Measurements from ENCODE around the gene ARF5. TPM values are rescaled to one million over a fixed set of nuclear protein-coding genes. Genes with fewer than 3 reads are reported as not detected.

ARF5 gene
- total and polyA plus RNA-seq, 2 of the 8 experiments (the other 6 are each of a cell fraction or from before 2014, with no cell fraction given) = 154 to 579 TPM

- TF ChIP-seq SRF (IDR thresholded peaks at IDR 0.05; ENCODE audit: low read depth, low read length) (no peak), NRF1 (IDR thresholded peaks at IDR 0.05; ENCODE audit: low read depth, low read length) (no peak), SIX5 (IDR thresholded peaks at IDR 0.05; ENCODE audit: low read depth, low read length) (no peak), POU5F1 (IDR thresholded peaks at IDR 0.05; ENCODE audit: low read depth, low read length) (no peak), JUN (IDR thresholded peaks at IDR 0.05; ENCODE audit: low read depth, low read length) (no peak), TEAD4 (IDR thresholded peaks at IDR 0.05; ENCODE audit: low read depth, low read length) (peak; percentile 52; the same call in 1 of the 2 replicates), EGR1 (IDR thresholded peaks at IDR 0.05; ENCODE audit: borderline replicate concordance, low read depth, low read length) (0 out of 2 replicates have a peak, but pooled peaks have one; percentile 18), TBP (IDR thresholded peaks at IDR 0.05; ENCODE audit: low read depth, low read length) (no peak), HDAC6 (IDR thresholded peaks at IDR 0.05; ENCODE audit: low read depth, low read length) (no peak), SUZ12 (IDR thresholded peaks at IDR 0.05; ENCODE audit: low read length) (no peak), CHD2 (IDR thresholded peaks at IDR 0.05; ENCODE audit: low read length) (no peak), FOSL1 (IDR thresholded peaks at IDR 0.05; ENCODE audit: insufficient read depth, low read depth, low read length) (no peak), SP2 (IDR thresholded peaks at IDR 0.05; ENCODE audit: low read length) (no peak), POLR2AphosphoS5 (IDR thresholded peaks at IDR 0.05; ENCODE audit: low read depth, low read length) (no peak)
- TF ChIP-seq, protein P1, sequence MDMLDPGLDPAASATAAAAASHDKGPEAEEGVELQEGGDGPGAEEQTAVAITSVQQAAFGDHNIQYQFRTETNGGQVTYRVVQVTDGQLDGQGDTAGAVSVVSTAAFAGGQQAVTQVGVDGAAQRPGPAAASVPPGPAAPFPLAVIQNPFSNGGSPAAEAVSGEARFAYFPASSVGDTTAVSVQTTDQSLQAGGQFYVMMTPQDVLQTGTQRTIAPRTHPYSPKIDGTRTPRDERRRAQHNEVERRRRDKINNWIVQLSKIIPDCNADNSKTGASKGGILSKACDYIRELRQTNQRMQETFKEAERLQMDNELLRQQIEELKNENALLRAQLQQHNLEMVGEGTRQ (IDR thresholded peaks at IDR 0.05; ENCODE audit: low read length) = no peak
- TF ChIP-seq, protein P2, sequence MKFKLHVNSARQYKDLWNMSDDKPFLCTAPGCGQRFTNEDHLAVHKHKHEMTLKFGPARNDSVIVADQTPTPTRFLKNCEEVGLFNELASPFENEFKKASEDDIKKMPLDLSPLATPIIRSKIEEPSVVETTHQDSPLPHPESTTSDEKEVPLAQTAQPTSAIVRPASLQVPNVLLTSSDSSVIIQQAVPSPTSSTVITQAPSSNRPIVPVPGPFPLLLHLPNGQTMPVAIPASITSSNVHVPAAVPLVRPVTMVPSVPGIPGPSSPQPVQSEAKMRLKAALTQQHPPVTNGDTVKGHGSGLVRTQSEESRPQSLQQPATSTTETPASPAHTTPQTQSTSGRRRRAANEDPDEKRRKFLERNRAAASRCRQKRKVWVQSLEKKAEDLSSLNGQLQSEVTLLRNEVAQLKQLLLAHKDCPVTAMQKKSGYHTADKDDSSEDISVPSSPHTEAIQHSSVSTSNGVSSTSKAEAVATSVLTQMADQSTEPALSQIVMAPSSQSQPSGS (IDR thresholded peaks at IDR 0.05; ENCODE audit: low read length) = no peak
These were observed 40.2 kb downstream of the ARF5 start (continued) for GRCh38 chr7:127628445-127628844.
